OCI-LY7 (cell line): ENCODE measurements around the gene MAGI1. TPM values are rescaled to one million over a fixed set of nuclear protein-coding genes. Genes with fewer than 3 reads are reported as not detected.

Experiments
- BruUV-seq: library from RNA; stranded (reverse); fragments of 400-500 nt; replicated peaks from 2 replicates; lab custom pipeline; 2021; lab: Mats Ljungman, UMichigan
- CTCF ChIA-PET: fragments of 300-600 bp; sonication (Branson Sonifier 250); formaldehyde crosslinking; loops from one replicate; lab custom pipeline; 2022; ENCODE audit warnings: antibody characterized with exemption; ENCODE audit not compliant: unreplicated experiment; lab: Charles Lee
- POLR2A ChIA-PET: fragments of 300-600 bp; sonication (Branson Sonifier 250); formaldehyde crosslinking; loops from one replicate; lab custom pipeline; 2022; ENCODE audit warnings: antibody characterized with exemption; lab: Charles Lee
- DNase-seq: peaks from one replicate; pipeline ENCODE4 v3.0.0-alpha.2; 2015; ENCODE audit warnings: low spot score
- H2AFZ ChIP-seq: fragments of 200-600 bp; sonication (generic), shearing (Covaris generic); 2 replicates; pipeline ENCODE4 v1.6.1; 2014; ENCODE audit warnings: mild to moderate bottlenecking, antibody characterized with exemption, low read length, moderate library complexity
- H3K27ac ChIP-seq: fragments of 200-600 bp; sonication (generic); 2 replicates; pipeline ENCODE4 v1.5.1; 2014; ENCODE audit warnings: mixed run types, low read depth, mild to moderate bottlenecking, moderate library complexity, low read length, inconsistent platforms; ENCODE audit not compliant: poor library complexity, severe bottlenecking
- H3K36me3 ChIP-seq: fragments of 200-600 bp; sonication (generic); 2 replicates; pipeline ENCODE4 v1.6.1; 2014; ENCODE audit warnings: mild to moderate bottlenecking, antibody characterized with exemption, low read length, moderate library complexity, mixed read lengths; ENCODE audit not compliant: insufficient read depth
- H3K4me1 ChIP-seq: fragments of 200-600 bp; sonication (generic); 2 replicates; pipeline ENCODE4 v1.5.1; 2014; ENCODE audit warnings: mild to moderate bottlenecking, low read length; ENCODE audit not compliant: insufficient read depth, poor library complexity, severe bottlenecking
- H3K4me2 ChIP-seq: fragments of 200-600 bp; sonication (generic); 2 replicates; pipeline ENCODE4 v1.6.1; 2014; ENCODE audit warnings: mild to moderate bottlenecking, low read length
- H3K4me3 ChIP-seq: fragments of 200-600 bp; sonication (generic); 2 replicates; pipeline ENCODE4 v1.5.1; 2014; ENCODE audit warnings: mild to moderate bottlenecking, low read depth, low read length; ENCODE audit not compliant: poor library complexity, severe bottlenecking
- H3K79me2 ChIP-seq: fragments of 200-600 bp; sonication (generic); 2 replicates; pipeline ENCODE4 v1.6.1; 2016; ENCODE audit warnings: low read depth, mild to moderate bottlenecking, low read length, moderate library complexity, mixed read lengths; ENCODE audit not compliant: insufficient read depth
- H3K9me2 ChIP-seq: fragments of 200-600 bp; sonication (generic); 2 replicates; pipeline ENCODE4 v1.6.1; 2016; ENCODE audit warnings: mild to moderate bottlenecking, low read length, mixed read lengths; ENCODE audit not compliant: insufficient read depth
- H3K9me3 ChIP-seq: fragments of 200-600 bp; sonication (generic); 2 replicates; pipeline ENCODE4 v1.6.1; 2014; ENCODE audit warnings: mild to moderate bottlenecking, mixed run types, low read length, mixed read lengths
- H4K20me1 ChIP-seq: fragments of 200-600 bp; sonication (generic); 2 replicates; pipeline ENCODE4 v1.6.1; 2014; ENCODE audit warnings: mild to moderate bottlenecking, antibody characterized with exemption, low read length, moderate library complexity, mixed read lengths; ENCODE audit not compliant: insufficient read depth
- EZH2phosphoT487 ChIP-seq: fragments of 200-600 bp; sonication (generic); IDR thresholded peaks from 2 replicates; pipeline ENCODE4 v1.6.1; 2018; ENCODE audit warnings: low read depth, borderline replicate concordance, mild to moderate bottlenecking, mixed run types, antibody characterized with exemption, low read length, moderate library complexity, mixed read lengths
- intact Hi-C: fragments of 100-400 bp; cut with micrococcal nuclease; formaldehyde crosslinking; loops from one replicate; pipeline ENCODE4 v1.10.0; 2022; ENCODE audit not compliant: unreplicated experiment
- total RNA-seq, 2 experiments: library from RNA; depleted of rRNA in 1 of 2; stranded (reverse); fragments of >200 nt in 1 of 2; shearing (Covaris generic) in 1 of 2; gene quantifications; 2 replicates each; pipeline ENCODE4 v1.2.3, GENCODE V29; 2014 to 2022
- TF ChIP-seq, protein P1 (sequence below): fragments of 200-600 bp; sonication (generic); conservative IDR thresholded peaks from 2 replicates; pipeline ENCODE4 v1.5.1; 2014; ENCODE audit warnings: mild to moderate bottlenecking, antibody characterized with exemption, low read length, moderate library complexity, mixed read lengths

The MAGI1 gene
- total RNA-seq, 2 experiments from 2014 or later = 0.63 to 2.5 TPM

DNA sequence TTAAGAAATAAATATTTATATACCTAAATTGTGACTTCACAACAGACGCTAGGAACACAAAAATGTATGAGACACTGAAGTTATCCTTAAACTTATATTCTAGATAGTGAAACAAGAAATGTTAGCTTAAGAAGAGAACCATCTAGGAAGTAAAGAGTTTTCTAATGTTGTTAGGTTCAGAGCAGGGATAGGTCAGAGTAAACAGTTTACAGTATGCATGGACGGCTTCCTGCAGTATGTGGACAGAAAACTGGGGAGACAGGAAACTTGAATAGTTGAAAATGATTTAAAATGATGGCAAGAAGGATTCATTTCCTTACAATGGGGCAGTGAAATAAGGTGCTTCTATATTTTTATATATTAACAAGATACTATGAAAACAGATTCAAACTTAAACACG lies 449.8 kb downstream of the MAGI1 start:
- intact Hi-C loops = no loop called here
- Histone ChIP-seq H3K4me1 (no peaks in the 10 kb centered on the region), H2AFZ (no peak overlapping the region), H3K79me2 (no peaks in the 10 kb centered on the region), H3K9me2 (no peaks in the 10 kb centered on the region), H3K36me3 (no peaks in the 10 kb centered on the region), H3K4me3 (no peak overlapping the region), H3K9me3 (no peaks in the 10 kb centered on the region), H3K4me2 (no peak overlapping the region), H4K20me1 (no peaks in the 10 kb centered on the region), H3K27ac (no peak overlapping the region)
- POLR2A ChIA-PET = no interaction called here
- TF ChIP-seq, protein P1, sequence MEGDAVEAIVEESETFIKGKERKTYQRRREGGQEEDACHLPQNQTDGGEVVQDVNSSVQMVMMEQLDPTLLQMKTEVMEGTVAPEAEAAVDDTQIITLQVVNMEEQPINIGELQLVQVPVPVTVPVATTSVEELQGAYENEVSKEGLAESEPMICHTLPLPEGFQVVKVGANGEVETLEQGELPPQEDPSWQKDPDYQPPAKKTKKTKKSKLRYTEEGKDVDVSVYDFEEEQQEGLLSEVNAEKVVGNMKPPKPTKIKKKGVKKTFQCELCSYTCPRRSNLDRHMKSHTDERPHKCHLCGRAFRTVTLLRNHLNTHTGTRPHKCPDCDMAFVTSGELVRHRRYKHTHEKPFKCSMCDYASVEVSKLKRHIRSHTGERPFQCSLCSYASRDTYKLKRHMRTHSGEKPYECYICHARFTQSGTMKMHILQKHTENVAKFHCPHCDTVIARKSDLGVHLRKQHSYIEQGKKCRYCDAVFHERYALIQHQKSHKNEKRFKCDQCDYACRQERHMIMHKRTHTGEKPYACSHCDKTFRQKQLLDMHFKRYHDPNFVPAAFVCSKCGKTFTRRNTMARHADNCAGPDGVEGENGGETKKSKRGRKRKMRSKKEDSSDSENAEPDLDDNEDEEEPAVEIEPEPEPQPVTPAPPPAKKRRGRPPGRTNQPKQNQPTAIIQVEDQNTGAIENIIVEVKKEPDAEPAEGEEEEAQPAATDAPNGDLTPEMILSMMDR = no peak
- TF ChIP-seq EZH2phosphoT487 = no peak
- no peak for DNase-seq
- CTCF ChIA-PET = no interaction called here
- BruUV-seq = no TSS peak

DNA sequence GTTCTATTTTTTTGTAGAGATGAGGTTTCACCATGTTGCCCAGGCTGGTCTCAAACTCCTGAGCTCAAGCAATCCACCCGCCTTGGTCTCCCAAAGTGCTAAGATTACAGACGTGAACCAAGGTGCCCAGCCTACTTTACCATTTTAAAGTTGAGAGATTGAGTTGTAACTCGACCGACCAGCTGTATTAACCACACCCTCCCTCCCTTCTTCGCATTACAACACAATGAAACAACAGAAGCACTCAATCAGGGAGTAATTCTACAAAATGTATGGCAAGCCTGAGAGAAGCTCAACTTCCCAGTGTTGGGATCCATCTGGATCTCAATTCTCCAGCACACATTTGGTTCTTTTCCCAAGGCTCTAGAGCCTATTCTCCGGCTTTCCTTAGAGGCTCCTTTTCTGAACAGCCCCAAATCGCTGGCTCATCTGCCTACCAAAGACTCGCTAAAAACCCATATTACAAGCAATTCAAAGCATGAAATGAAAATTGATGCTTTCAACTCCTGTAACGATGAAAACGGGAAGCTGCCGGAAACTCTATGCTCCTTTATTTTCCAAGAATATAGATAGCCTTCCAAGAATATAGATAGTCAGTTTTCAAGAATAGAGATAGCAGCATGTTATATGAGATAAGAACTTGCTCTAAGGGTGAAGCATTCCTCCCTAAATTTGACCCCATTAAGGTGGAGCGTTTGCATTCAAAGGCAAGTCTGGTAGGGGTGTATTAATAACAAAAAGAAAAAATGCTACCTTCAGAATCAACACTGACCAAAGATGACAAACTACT lies 450.9 kb downstream of the MAGI1 start:
- CTCF ChIA-PET = no interaction called here
- intact Hi-C loops = no loop called here
- Histone ChIP-seq H3K27ac (no peak overlapping the region), H3K36me3 (no peaks in the 10 kb centered on the region), H2AFZ (no peak overlapping the region), H3K4me2 (no peak overlapping the region), H3K9me2 (no peaks in the 10 kb centered on the region), H3K9me3 (no peaks in the 10 kb centered on the region), H3K79me2 (no peaks in the 10 kb centered on the region), H4K20me1 (no peaks in the 10 kb centered on the region), H3K4me1 (no peaks in the 10 kb centered on the region), H3K4me3 (no peak overlapping the region)
- BruUV-seq = no TSS peak
- no peak for TF ChIP-seq EZH2phosphoT487
- TF ChIP-seq, protein P1 = no peak
- no peak for DNase-seq
- POLR2A ChIA-PET = no interaction called here

DNA sequence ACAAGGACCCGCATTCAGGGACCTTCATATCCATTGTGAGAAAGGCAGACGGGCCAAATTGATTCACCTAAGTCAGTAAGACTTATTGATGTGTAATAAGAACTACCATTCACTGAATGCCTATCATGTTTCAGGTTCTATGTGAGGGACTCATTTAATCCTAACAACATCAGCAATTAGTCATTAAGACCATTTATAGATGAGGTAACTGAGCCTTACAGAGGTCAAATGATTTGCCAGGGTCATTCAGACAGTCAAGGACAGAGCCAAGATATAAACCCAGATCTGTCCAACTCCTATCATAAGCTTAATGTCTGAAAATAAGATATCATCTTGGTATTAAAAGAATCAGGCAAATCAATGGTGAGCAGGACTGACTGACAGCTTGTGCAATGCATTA lies 453.8 kb downstream of the MAGI1 start:
- Histone ChIP-seq H3K79me2 (no peaks in the 10 kb centered on the region), H3K9me3 (no peaks in the 10 kb centered on the region), H3K36me3 (no peaks in the 10 kb centered on the region), H2AFZ (no peak overlapping the region), H4K20me1 (no peaks in the 10 kb centered on the region), H3K9me2 (no peaks in the 10 kb centered on the region), H3K4me2 (no peak overlapping the region), H3K4me3 (no peak overlapping the region), H3K27ac (no peak overlapping the region), H3K4me1 (no peaks in the 10 kb centered on the region)
- ChIA-PET CTCF (no interaction called here), POLR2A (no interaction called here)
- no TSS peak for BruUV-seq
- TF ChIP-seq EZH2phosphoT487 = no peak
- TF ChIP-seq, protein P1 = no peak
- intact Hi-C loops = no loop called here
- DNase-seq = no peak
